GM19324 (cell line): ENCODE measurements around the gene NLRP6.
"Not testable (repeated sequence)": the region's sequence is repeated elsewhere in the genome, so short reads cannot be mapped to it uniquely, and the experiment has no call there.

Source experiments
- ATAC-seq: cut with Tn5 transposase; IDR thresholded peaks from one replicate; pipeline ENCODE4 v1.9.1; 2021; ENCODE audit warnings: mild to moderate bottlenecking, moderate library complexity; ENCODE audit not compliant: unreplicated experiment, low FRiP score

Gene NLRP6

DNA sequence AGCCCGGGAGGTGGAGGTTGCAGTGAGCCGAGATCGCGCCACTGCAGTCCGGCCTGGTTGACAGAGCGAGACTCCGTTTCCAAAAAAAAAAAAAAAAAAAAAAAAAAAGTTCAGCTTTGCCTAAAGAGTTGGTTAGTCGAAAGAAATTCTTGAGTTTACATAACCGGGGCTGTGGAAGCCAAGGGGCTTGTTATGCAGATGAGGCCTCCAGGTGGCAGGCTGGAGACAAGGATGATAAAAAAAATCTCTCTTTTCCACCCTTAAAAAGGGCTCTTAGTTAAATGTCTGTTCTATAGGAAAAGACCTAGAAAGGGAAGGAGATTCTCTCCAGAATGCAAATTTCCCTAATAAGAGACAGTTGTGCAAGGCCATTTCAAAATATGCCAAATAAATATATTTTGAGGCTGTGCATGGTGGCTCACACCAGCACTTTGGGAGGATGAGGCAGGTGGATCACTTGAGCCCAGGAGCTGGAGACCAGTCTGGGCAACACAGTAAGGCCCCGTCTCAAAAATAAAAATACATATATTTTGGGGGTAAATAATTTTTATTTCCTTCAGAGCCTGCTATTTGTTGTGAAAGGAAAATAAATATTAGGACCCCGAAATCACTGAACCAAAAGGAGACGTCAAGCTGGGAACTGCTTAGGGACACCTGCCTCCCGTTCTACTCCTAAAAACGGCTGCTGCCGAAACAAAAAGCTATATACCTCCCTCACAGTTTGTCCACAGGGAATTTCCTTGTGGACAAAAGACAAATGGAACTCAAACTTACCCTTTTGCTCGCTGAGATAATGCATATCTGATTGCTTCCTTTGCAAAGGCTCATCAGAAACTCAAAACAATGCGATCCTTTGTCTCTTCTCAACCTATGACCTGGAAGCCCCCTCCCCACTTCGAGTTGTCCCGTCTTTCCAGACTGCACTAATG, 27.0 kb downstream of the NLRP6 start:
- no peak for ATAC-seq

DNA sequence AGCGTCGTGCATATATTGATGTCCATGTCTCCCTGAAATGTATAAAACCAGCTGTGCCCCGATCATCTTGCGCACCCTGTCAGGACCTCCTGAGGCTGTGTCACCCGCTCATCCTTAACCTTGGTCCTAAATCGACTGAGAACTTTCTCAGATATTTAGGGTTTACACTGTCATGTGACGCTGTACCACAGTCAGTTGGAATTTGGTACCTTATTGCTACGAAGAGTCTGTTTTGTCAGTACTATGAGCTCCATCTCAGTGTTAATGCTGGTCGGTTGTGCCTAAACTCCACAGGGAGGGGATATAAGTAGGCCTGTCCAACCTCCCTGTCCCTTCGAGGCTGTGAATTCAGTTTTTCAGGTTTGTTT, 27.6 kb downstream of the NLRP6 start:
- no peak for ATAC-seq

DNA sequence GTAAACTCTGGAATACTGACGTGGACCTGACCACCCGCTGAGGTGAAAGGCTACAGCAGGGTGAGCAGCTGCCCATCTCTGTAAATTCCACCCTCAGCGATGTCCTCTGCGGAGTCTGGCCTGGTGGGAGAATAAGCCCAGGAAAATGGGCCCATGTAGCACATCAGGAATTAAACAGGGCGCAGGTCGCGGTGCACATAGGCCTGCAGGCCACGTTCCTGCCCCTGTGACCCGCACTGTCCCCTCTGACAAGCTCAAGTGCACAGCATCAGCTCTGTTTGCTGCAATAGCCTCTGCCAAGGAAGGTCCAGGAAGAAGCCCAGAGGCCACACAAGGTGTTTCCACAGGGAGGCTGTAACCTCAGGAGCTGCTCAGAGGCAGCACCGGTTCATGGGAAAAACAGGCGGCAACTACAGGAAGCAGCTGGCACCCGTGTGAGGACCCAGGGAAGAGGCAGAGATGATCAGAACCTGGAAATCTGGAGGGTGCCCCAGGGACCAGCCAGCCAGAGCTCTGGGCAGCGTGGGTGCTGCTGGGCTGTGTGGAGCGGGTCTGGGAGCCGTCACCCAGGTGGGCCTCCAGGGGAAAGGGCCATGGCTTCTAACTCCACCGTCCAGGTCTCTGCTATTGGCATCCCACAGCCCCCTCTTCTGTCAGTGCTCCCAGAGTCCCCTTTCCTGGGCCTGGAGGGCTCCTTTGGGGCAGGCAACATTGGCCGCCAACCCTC, 28.6 kb downstream of the NLRP6 start:
- ATAC-seq = no peak

DNA sequence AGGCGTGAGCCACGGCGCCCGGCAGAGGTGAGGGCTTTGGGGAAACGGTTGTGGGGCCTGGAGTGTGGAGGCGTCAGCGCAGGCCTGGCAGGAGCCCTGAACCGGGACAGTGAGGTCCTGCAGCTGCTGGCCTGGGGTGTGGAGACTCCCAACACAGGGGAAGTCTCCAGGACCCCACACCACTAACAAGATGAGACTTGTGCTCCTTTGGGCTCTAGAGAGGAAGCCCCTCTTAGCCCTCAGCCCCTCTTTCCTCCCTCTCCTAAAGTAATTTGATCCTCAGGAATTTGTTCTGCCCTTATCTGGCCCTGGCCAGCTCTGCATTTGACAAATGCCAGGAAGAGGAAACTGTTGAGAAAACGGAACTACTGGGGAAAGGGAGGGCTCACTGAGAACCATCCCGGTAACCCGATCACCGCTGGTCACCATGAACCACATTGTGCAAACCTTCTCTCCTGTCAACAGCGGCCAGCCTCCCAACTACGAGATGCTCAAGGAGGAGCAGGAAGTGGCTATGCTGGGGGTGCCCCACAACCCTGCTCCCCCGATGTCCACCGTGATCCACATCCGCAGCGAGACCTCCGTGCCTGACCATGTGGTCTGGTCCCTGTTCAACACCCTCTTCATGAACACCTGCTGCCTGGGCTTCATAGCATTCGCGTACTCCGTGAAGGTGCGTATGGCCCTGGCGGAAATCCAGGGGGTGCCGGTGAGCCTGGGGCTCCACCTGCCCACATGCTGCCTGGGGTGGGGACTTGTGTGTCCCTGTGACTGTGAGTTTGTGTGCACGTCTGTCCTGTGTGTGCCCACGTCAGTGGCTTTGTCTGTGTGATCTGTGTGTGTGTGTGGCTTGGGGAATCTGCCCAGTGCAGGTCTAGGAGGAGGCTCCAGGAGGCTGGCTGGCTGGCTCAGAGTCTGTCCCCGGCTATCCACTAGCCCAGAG, 29.8 kb downstream of the NLRP6 start, which contains the start of gene IFITM2:
Gene IFITM2, plus strand, starts transcription at position 51 of the 943 bp plus-strand sequence. Its CDS starts 377 bp downstream, at position 428.
- not testable (repeated sequence) for ATAC-seq

DNA sequence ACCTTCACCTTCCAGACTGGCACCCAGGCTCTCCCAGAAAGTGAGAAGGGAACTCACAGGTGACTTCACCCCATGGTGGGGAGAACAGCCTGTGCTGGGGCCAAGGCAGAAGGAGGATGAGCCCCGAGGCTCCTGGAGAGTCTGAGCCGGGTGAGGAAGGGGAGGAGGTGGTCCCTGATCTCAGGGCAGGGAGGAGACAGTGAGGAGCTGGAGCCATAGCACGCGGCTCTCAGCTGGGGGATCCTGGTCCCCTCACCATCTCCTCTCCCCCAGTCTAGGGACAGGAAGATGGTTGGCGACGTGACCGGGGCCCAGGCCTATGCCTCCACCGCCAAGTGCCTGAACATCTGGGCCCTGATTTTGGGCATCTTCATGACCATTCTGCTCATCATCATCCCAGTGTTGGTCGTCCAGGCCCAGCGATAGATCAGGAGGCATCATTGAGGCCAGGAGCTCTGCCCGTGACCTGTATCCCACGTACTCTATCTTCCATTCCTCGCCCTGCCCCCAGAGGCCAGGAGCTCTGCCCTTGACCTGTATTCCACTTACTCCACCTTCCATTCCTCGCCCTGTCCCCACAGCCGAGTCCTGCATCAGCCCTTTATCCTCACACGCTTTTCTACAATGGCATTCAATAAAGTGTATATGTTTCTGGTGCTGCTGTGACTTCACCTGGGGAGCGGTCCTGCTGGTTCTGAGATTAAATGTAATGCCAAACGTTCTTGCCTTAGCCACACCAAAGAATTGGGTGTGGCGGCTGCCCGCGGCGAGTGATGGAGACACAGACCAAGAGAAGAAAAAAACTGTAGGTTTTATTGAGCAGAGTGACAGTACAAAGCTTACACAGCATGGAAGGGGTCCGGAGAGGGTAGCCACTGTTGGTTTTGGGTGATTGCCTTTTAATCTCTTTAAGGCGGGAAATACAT, 30.8 kb downstream of the NLRP6 start:
- ATAC-seq = not testable (repeated sequence)

DNA sequence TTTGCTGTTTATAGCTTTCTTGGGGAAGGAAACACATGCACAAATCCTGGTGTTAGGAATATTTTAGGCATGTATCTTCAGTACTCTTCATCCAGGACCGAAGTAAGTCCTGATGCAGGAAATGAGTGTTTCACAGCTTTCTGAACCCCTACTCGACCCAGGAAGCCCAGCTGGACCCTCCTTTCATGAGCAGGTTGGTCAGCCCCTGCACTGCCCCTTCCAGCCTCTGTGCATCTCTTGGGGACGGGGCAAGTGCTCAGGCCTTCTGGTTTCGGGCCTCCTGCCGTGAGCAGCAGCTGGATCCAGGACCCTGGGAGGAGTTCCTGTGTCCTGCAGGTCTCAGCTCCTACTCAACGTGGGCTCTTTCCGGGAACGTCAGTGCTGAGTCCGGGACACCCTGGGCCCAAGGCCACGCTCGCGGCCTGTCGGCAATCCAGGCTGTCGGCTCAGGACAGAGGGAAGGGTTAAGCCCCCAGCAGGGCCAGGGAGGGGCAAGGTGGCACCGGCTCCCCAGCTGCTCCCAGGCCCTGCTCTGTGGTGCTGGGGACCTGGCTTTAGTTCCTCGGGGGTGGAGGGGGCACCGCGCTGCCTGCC, 31.9 kb downstream of the NLRP6 start:
- not testable (repeated sequence) for ATAC-seq

DNA sequence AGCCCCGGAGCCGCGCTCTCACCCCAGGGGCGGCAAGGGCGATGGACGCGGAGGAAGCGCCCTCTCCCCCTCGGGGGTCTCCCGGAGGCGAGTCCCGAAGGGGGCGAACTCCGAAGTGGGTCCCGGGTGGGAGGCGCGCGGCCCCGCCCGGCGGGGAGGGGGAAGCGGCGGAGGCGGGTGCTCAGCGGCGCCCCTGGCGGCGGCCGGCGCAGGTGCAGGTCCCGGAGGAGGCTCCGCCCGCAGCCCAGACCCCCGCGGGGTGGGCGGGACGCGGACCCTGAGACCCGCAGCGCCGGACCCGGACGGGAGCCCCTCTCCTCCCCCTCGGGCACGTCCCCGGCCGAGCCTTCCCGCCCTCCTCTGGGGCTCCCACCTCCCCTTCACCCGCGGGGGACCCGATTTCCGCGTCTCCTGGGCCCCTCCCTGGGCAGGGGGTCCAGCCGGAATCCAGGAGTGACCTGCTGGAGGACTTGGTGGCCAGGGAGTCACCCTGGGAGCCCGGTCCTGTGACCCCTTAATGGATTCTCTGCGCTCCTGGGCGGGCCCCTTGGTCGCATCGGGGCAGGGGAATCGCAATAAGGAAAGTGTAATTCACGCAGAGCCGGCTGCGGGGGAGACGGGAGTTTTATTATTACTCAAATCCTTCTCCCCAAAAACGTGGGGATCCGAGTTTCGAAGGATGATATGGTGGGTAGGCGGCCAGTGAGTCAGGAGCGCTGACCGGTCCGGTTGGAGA, 33.0 kb downstream of the NLRP6 start:
- peak; percentile 32 for ATAC-seq

DNA sequence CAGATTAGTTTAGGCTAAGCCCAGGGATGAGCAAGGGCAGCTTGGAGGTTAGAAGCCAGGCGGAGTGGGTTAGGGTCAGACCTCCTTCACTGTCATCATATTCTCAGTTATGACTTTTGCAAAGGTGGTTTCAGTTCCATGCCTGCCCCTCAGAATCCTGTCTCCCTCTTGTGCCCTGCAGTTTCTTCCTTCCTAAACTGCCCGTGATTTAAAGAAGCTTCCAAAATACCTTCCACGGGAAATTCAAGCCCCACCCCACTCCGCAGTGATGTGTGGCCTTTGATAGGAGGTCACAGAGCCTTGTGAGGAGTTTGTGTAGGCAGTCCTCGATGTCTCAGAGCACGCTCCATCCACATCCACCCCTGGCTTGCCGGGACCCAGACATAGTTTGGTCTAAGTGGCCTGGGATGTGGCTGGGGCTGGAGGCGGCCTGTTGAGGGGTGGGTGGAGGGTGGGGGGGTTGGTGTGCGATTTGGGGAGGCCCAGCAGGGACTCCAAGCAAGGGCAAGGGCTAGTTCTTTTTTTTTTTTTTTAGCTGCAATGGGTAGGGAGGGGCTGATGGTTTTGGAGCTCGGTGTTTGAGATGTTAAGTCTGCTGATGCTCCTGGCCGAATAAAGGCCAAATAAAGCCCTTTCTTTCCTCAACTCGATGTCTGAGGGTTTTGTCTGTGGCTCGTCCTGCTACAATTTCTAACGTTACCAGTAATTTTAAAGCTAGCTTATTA, 34.0 kb downstream of the NLRP6 start:
- ATAC-seq = no peak

DNA sequence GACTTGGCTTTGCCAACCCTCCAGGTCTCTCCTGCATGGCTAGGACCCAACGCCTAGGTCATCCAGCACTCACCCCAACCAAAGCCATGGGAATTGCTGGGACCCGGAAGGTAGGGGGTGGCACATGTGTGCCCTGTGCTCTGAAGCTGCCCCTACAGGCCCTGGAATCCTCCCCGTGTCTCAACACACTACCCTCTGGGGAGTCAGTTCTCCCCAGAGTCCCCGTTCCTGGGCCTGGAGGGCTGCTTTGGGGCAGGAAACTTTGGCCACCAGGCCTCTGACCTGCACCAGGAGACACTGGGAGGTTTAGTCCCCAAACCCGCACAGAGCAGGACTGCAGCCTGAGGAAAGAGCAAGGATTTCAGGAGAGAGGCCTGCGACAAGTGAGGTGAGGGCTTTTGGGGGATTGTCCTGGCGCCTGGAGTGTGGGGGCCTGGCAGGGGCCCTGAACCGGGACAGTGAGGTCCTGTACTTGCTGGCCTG, 35.1 kb downstream of the NLRP6 start:
- ATAC-seq = peak; percentile 3

DNA sequence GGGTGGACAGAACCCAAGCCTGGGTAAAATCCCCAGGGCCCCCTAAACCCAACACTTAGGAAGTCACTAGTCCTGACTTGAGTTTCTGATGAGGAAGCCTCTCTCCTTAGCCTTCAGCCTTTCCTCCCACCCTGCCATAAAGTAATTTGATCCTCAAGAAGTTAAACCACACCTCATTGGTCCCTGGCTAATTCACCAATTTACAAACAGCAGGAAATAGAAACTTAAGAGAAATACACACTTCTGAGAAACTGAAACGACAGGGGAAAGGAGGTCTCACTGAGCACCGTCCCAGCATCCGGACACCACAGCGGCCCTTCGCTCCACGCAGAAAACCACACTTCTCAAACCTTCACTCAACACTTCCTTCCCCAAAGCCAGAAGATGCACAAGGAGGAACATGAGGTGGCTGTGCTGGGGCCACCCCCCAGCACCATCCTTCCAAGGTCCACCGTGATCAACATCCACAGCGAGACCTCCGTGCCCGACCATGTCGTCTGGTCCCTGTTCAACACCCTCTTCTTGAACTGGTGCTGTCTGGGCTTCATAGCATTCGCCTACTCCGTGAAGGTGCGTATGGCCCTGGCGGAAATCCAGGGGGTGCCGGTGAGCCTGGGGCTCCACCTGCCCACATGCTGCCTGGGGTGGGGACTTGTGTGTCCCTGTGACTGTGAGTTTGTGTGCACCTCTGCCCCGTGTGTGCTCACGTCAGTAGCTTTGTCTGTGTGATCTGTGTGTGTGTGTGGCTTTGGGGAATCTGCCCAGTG, 35.8 kb downstream of the NLRP6 start, which contains the start of gene IFITM1:
Gene IFITM1, plus strand, starts transcription at position 254 of the 767 bp plus-strand sequence. Its CDS starts 131 bp downstream, at position 385.
- peak; percentile 40 for ATAC-seq

DNA sequence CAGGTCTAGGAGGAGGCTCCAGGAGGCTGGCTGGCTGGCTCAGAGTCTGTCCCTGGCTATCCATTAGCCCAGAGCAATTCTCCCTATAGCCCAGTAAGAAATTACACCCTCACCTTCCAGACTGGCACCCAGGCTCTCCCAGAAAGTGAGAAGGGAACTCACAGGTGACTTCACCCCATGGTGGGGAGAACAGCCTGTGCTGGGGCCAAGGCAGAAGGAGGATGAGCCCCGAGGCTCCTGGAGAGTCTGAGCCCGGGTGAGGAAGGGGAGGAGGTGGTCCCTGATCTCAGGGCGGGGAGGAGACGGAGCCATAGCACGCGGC, 36.3 kb downstream of the NLRP6 start:
- not testable (repeated sequence) for ATAC-seq

DNA sequence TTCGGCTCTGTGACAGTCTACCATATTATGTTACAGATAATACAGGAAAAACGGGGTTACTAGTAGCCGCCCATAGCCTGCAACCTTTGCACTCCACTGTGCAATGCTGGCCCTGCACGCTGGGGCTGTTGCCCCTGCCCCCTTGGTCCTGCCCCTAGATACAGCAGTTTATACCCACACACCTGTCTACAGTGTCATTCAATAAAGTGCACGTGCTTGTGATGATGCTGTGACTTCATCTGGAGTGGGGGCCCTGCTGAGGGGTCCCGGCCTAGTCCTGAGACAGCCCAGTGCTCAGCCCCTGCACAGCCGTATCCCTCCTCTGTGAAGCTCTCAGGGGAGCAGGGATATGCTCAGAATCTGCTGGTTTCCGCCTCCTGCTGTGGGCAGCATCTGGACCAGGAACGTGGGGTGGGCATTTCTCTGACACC, 36.9 kb downstream of the NLRP6 start:
- no peak for ATAC-seq

DNA sequence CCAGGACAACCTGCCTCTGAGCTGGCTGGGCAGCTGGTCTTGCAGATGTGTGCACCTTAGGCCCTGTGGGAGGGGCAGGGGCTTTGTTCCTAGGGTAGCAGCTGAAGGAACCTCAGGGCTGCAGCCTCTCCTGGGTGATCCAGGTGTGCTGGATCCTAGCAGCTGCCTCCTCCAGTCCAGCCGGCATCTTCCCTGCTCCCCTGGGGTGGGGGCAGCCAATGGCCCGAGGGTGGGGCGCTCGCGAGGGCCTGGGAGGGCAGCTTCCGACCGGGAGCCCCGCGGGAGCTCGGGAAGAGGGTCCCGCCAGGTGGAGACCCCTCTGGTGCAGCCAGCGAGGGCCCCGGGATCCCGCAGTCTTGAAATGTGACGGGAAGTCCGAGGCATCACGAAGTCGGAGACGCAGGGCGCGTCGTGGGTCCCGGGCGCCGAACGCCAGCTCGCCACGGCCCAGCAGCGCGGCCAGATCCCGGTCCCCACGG, 37.3 kb downstream of the NLRP6 start:
- ATAC-seq = no peak

DNA sequence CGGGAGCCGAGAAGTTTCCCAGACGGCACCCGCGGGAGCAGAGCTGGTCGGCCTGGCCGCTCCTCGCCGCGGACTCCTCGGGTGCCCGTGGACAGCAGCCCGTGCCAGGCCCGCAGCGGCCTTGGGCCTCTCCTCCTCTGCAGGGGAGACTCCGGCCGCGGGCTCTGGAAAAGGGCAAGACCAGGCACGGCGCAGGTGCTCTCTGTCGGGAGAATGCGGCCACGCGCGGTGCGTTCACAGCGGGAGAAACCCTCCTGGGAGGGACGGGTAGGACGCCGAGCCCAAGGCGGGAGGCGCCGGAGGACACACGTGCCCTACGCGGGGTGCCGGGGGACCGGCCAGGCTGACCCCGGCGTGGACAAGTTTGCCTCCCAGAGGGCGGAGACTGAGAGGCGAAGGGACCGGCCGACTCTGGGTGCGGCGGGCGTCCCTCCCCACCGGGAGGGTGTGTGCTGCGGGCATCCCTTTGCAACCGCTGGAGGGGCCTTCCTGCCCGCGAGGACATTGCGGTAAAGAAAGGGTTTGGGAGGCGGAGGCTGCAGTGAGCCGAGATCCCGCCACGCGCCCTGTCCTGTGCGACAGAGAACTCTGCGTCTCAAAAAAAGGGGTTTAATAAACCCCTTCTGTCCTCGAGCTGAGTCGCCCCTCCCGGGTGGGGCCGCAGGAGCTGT, 38.0 kb downstream of the NLRP6 start:
- no peak for ATAC-seq

DNA sequence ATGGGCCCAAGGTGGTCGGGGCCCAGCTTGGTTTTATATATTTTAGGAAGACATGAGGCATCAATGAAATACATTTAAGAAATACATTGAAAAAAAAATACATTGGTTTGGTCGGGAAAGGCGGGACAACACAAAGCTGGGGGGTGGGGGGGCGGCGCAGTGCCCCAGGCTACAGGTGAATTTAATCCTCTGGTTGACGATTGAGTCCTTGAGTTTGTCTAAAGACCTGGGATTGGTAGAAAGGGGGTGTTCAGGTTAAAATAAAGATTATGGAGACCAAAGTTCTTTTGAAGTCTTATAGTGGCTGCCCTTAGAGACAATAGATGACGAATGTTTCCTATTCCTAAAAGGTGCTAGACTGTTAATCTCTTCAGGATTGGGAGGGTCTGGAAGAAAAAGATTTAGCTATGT, 38.7 kb downstream of the NLRP6 start:
- ATAC-seq = no peak
